ENCODE measurements around the gene FADS3.

DNA sequence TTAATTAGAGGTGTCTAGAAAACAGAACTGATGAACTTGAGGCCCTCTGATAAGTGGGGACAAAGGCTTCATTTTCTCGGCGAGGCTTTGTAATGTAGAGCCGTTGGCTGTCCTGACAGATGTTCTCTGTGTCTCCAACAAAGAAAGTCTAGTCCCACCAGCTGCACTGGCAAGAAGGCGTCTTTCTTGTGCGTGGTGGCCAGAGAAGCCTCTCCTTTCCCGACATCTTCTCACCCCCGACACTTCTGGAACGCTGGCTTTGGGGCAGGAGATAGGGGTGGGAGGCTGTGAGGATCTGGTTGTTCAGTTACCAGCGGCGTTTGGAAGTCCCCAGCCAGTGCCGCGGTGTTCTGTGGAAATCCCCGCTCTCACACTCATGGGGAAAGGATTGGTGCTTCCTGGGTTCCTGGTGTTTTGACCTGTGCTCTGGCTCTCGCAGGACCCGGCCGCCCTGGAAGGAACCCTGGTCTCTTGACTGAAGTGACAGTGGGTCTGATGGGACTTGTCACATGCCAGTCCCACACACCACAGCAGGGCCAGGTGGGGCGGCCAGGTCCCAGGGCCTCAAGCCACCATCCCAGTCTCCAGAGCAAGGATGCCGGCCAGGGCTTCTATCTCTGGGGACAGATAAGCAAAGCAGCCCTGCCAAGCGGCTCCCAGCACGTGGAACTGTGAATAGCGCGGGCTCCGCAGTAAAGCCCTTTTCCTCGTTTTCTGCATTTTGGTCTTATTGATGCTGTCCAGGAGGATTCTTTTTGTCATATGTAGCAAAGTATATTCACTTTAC is 40.0 kb downstream of the FADS3 start:
- TF ChIP-seq YY1 (IDR thresholded peaks at IDR 0.05; ENCODE audit: insufficient read depth, insufficient read length) (no peak), SUZ12 (IDR thresholded peaks at IDR 0.05; ENCODE audit: extremely low read depth, insufficient read depth, insufficient read length) (no peak), ZNF274 (IDR thresholded peaks at IDR 0.05; ENCODE audit: low read depth, low read length) (no peak)

Measured in NT2/D1 (cell line).